ENCODE results near the gene FMO4. TPM values are rescaled to one million over a fixed set of nuclear protein-coding genes. Genes with fewer than 3 reads are reported as not detected.
"Not testable (repeated sequence)": the region's sequence is repeated elsewhere in the genome, so short reads cannot be mapped to it uniquely, and the experiment has no call there.

The FMO4 gene
- polyA plus RNA-seq, 1 experiment: 1.2 TPM

DNA sequence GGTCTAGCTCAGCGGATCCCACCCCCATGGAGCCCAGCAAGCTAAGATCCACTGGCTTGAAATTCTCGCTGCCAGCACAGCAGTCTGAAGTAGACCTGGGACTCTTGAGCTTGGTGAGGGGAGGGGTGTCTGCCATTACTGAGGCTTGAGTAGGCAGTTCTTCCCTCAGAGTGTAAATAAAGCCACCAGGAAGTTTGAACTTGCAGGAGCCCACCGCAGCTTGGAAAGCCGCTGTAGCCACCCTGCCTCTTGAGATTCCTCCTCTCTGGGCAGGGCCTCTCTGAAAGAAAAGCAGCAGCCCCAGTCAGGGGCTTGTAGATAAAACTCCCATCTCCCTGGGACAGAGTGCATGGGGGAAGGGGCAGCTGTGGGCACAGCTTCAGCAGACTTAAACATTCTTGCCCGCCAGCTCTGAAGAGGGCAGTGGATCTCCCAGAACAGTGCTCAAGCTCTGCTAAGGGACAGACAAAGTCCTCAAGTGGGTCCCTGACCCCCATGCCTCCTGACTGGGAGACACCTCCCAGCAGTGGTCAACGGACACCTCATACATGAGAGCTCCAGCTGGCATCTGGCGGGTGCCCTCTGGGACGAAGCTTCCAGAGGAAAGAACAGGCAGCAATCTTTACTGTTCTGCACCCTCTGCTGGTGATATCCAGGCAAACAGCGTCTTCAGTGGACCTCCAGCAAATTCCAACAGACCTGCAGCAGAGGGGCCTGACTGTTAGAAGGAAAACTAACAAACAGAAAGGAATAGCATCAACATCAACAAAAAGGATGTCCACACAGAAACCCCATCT is 45.9 kb downstream of the FMO4 start:
- H3K4me3 ChIP-seq (ENCODE audit: low read depth, low read length); H3K9me3 ChIP-seq (ENCODE audit: control insufficient read depth, insufficient read depth, low read length); H3K27ac ChIP-seq (ENCODE audit: low read depth, low read length); DNase-seq (ENCODE audit: low read depth, low spot score); H3K27me3 ChIP-seq (ENCODE audit: control insufficient read depth, insufficient read depth, low read length); POLR2A ChIA-PET: not testable (repeated sequence)
- CTCF ChIA-PET: interaction anchor here (0.7 kb wide), 1 partner anchor 133 kb away, joined by 5 read pairs; no protein-coding TSS in a partner anchor
- TF ChIP-seq, protein P1, sequence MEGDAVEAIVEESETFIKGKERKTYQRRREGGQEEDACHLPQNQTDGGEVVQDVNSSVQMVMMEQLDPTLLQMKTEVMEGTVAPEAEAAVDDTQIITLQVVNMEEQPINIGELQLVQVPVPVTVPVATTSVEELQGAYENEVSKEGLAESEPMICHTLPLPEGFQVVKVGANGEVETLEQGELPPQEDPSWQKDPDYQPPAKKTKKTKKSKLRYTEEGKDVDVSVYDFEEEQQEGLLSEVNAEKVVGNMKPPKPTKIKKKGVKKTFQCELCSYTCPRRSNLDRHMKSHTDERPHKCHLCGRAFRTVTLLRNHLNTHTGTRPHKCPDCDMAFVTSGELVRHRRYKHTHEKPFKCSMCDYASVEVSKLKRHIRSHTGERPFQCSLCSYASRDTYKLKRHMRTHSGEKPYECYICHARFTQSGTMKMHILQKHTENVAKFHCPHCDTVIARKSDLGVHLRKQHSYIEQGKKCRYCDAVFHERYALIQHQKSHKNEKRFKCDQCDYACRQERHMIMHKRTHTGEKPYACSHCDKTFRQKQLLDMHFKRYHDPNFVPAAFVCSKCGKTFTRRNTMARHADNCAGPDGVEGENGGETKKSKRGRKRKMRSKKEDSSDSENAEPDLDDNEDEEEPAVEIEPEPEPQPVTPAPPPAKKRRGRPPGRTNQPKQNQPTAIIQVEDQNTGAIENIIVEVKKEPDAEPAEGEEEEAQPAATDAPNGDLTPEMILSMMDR (IDR thresholded peaks at IDR 0.05; ENCODE audit: low read depth, low read length): 0 out of 2 replicates have a peak, but pooled peaks have one; percentile 18

DNA sequence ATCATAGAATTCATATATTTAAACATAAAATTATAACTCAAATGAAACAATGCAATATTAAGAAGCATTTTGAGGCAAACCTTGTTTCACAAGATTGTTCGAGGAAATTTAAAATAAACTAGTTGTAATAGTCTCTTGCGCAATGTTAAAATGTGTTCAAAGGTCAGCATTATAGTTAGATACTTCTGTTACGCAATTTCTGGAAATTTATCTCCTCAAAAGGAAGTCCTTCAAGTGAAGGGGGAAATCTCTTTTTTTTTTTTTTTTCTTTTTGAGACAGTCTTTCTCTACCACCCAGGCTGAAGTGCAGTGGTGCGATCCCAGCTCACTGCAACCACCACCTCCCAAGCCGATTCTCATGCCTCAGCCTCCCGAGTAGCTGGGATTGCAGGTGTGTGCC is 52.1 kb downstream of the FMO4 start:
- Histone ChIP-seq H3K9me3 (ENCODE audit: control insufficient read depth, insufficient read depth, low read length) (no peaks in the 10 kb centered on the region), H3K27ac (ENCODE audit: low read depth, low read length) (no peak overlapping the region), H3K4me3 (ENCODE audit: low read depth, low read length) (no peak overlapping the region), H3K27me3 (ENCODE audit: control insufficient read depth, insufficient read depth, low read length) (no peaks in the 10 kb centered on the region)
- ChIA-PET POLR2A (no interaction called here), CTCF (no interaction called here)
- TF ChIP-seq, protein P1 (IDR thresholded peaks at IDR 0.05; ENCODE audit: low read depth, low read length): no peak
- no peak for DNase-seq (ENCODE audit: low read depth, low spot score)

DNA sequence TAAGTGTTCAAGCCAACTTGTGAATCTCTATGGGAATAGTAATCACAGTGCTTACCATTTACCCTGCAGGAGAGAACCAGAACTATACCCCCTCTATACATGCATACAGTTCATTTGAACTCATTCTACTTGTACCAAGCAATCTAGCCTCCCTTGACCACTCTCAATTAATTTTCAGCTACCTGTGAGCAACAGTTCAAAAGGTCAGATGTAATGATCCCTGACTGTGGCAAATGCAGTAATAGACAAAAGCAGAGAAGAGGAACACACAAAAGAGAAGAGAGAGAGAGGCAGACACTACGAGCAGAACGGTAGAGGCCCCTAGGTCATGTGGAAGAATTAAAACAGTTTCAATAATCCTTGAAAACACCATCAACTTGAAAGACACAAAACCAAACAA is 52.8 kb downstream of the FMO4 start:
- DNase-seq (ENCODE audit: low read depth, low spot score): no peak
- Histone ChIP-seq H3K27ac (ENCODE audit: low read depth, low read length) (no peak overlapping the region), H3K27me3 (ENCODE audit: control insufficient read depth, insufficient read depth, low read length) (no peaks in the 10 kb centered on the region), H3K4me3 (ENCODE audit: low read depth, low read length) (no peak overlapping the region), H3K9me3 (ENCODE audit: control insufficient read depth, insufficient read depth, low read length) (no peaks in the 10 kb centered on the region)
- CTCF ChIA-PET: interaction anchor here (2.4 kb wide), 1 partner anchor 53 kb away, joined by 8 read pairs; the partner anchor contains the start of gene FMO4
- TF ChIP-seq, protein P1 (IDR thresholded peaks at IDR 0.05; ENCODE audit: low read depth, low read length): no peak
- POLR2A ChIA-PET: no interaction called here

DNA sequence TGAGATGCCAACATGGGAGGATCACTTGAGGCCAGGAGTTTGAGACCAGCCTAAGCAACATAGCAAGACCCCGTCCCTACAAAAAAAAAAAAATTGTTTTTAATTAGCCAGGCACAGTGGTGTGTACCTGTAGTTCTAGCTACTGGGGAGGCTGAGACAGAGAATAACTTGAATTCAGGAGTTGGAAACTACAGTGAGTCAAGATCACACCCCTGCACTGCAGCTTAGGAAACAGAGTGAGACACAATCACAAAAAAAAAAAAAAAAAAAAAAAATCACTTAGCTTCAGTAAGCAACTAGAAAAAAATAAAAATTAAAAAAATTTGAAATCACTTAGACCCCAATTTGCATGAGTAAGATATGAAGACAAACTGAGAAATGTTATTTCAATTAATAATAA is 53.5 kb downstream of the FMO4 start:
- H3K27ac ChIP-seq (ENCODE audit: low read depth, low read length): no peak overlapping the region
- H3K4me3 ChIP-seq (ENCODE audit: low read depth, low read length): no peak overlapping the region
- CTCF ChIA-PET: interaction anchor here (0.7 to 2.4 kb wide), 3 partner anchors 14 to 54 kb away, joined by 3 to 8 read pairs (median 5); partner anchors contain the start of gene FMO4
- no peaks in the 10 kb centered on the region for H3K9me3 ChIP-seq (ENCODE audit: control insufficient read depth, insufficient read depth, low read length)
- TF ChIP-seq, protein P1 (IDR thresholded peaks at IDR 0.05; ENCODE audit: low read depth, low read length): no peak
- POLR2A ChIA-PET: no interaction called here
- no peaks in the 10 kb centered on the region for H3K27me3 ChIP-seq (ENCODE audit: control insufficient read depth, insufficient read depth, low read length)
- no peak for DNase-seq (ENCODE audit: low read depth, low spot score)

DNA sequence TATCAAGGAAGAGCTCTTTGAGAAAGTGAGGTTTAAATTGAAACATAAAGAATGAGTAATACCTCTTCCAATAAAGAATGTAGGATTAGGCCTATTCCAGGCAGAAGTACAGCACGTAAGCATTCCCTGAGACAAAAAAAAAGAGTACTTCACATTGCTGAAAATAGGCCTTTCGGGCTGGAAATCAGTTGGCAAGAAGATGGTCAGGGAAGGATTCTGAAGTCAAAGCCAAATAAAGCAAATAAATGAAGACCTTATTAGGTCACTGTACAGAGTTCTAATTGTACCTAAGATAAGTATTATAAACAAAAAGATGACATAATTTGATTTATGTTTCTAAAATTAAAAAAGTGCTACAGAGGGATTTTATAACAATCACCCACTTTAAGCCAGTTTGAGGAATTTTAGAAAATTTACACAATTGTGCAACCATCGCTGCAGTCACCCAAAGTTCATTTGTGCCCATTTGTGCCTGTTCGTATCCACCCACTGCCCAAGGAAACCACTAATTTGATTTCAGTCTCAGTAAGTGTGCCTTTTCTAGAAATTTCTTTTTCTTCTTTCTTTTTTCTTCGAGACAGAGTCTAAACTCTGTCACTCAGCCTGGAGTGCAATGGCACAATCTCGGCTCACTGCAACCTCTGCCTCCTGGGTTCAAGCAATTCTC is 58.6 kb downstream of the FMO4 start:
- ChIA-PET POLR2A (no interaction called here), CTCF (no interaction called here)
- TF ChIP-seq, protein P1 (IDR thresholded peaks at IDR 0.05; ENCODE audit: low read depth, low read length): no peak
- H3K4me3 ChIP-seq (ENCODE audit: low read depth, low read length): no peak overlapping the region
- H3K27me3 ChIP-seq (ENCODE audit: control insufficient read depth, insufficient read depth, low read length): no peaks in the 10 kb centered on the region
- H3K9me3 ChIP-seq (ENCODE audit: control insufficient read depth, insufficient read depth, low read length): no peaks in the 10 kb centered on the region
- no peak for DNase-seq (ENCODE audit: low read depth, low spot score)
- no peak overlapping the region for H3K27ac ChIP-seq (ENCODE audit: low read depth, low read length)

GRCh38 chr1:171373357-171374122 is 59.6 kb downstream of the FMO4 start:
- POLR2A ChIA-PET; H3K4me3 ChIP-seq (ENCODE audit: low read depth, low read length); H3K9me3 ChIP-seq (ENCODE audit: control insufficient read depth, insufficient read depth, low read length); CTCF ChIA-PET; H3K27me3 ChIP-seq (ENCODE audit: control insufficient read depth, insufficient read depth, low read length); H3K27ac ChIP-seq (ENCODE audit: low read depth, low read length); DNase-seq (ENCODE audit: low read depth, low spot score): not testable (repeated sequence)
